A549 (cell line): ENCODE measurements around the gene P4HB. TPM values are rescaled to one million over a fixed set of nuclear protein-coding genes. Genes with fewer than 3 reads are reported as not detected.

Experiments
- ATAC-seq, 2 experiments: fragments of 200-7000 bp in 1 of 2; fragments of >200 bp in 1 of 2; cut with Nextera tagmentation in 1 of 2; cut with Tn5 transposase in 1 of 2; 3 replicates each; pipeline versions ENCODE4 v1.8.0 to v1.9.1; 2018 to 2020; ENCODE audit warnings: mild to moderate bottlenecking in 1 of 2, moderate library complexity in 1 of 2
- CTCF ChIA-PET: fragments of 300-600 bp; sonication (Branson Sonifier 250); formaldehyde crosslinking; extraction: SDS; loops from one replicate; lab custom pipeline; 2021; ENCODE audit warnings: antibody characterized with exemption, inconsistent platforms; lab: Yijun Ruan, JAX
- POLR2A ChIA-PET: fragments of 350-600 bp; formaldehyde crosslinking; extraction: SDS; loops from one replicate; lab custom pipeline; 2021; ENCODE audit warnings: antibody characterized with exemption, inconsistent platforms; lab: Yijun Ruan, JAX
- DNase-seq, 2 experiments: peaks; one replicate each; pipeline versions ENCODE4 v3.0.0 to v3.0.0-alpha.2; 2011 to 2016; ENCODE audit warnings: low read depth in 1 of 2, low spot score in 1 of 2
- FAIRE-seq: peaks from 2 replicates; lab custom pipeline; 2011; peaks lifted over from hg19 to GRCh38; lab: Jason Lieb, UNC
- H3K27ac ChIP-seq, 2 experiments: fragments of >200 bp; sonication (Bioruptor Twin); formaldehyde crosslinking; 3 replicates each; pipeline ENCODE4 v1.5.1; 2016 to 2017
- H3K4me1 ChIP-seq: fragments of >200 bp; sonication (Bioruptor Twin); formaldehyde crosslinking; 3 replicates; pipeline ENCODE4 v1.6.1; 2016
- H3K4me2 ChIP-seq: fragments of >200 bp; sonication (Bioruptor Twin); formaldehyde crosslinking; 3 replicates; pipeline ENCODE4 v1.6.1; 2016
- H3K4me3 ChIP-seq: fragments of >200 bp; sonication (Bioruptor Twin); formaldehyde crosslinking; 3 replicates; pipeline ENCODE4 v1.5.1; 2016
- H3K9me3 ChIP-seq: fragments of >200 bp; sonication (Bioruptor Twin); formaldehyde crosslinking; 3 replicates; pipeline ENCODE4 v1.6.1; 2016
- EHMT2 ChIP-seq: fragments of 200-600 bp; sonication (generic); IDR thresholded peaks from 2 replicates; pipeline ENCODE4 v1.6.1; 2016; ENCODE audit warnings: antibody characterized with exemption, low read depth, mild to moderate bottlenecking, moderate library complexity
- FOSL2 ChIP-seq, 2 experiments: fragments of 450-650 bp in 1 of 2; fragments of >200 bp in 1 of 2; sonication (Bioruptor Twin) in 1 of 2; formaldehyde crosslinking; IDR thresholded peaks; 2 replicates each; pipeline versions ENCODE4 v1.5.0 to v1.6.1; 2016 to 2020; ENCODE audit warnings: mild to moderate bottlenecking in 1 of 2, moderate library complexity in 1 of 2
- FOXS1 ChIP-seq: fragments of 250-450 bp; sonication (Bioruptor Pico); IDR thresholded peaks from 2 replicates; pipeline ENCODE4 v1.5.0; 2020; ENCODE audit warnings: mild to moderate bottlenecking, moderate library complexity
- JUNB ChIP-seq: fragments of >200 bp; sonication (Bioruptor Twin); formaldehyde crosslinking; IDR thresholded peaks from 2 replicates; pipeline ENCODE4 v1.6.1; 2016
- NPAS2 ChIP-seq: fragments of 250-450 bp; sonication (Bioruptor Pico); IDR thresholded peaks from 2 replicates; pipeline ENCODE4 v1.8.0; 2022; ENCODE audit warnings: mild to moderate bottlenecking, moderate library complexity, borderline replicate concordance
- NR3C1 ChIP-seq: fragments of >200 bp; sonication (Bioruptor Twin); formaldehyde crosslinking; IDR thresholded peaks from 3 replicates; pipeline ENCODE4 v1.6.1; 2017
- RAD21 ChIP-seq, 2 experiments: fragments of >200 bp in 1 of 2; sonication (Bioruptor Twin) in 1 of 2; formaldehyde crosslinking in 1 of 2; IDR thresholded peaks in 1 of 2; conservative IDR thresholded peaks in 1 of 2; 2 replicates in 1 of 2; 3 replicates in 1 of 2; pipeline ENCODE4 v1.6.1; 2012 to 2018; ENCODE audit warnings: inconsistent platforms in 1 of 2
- ZC3H11A ChIP-seq: fragments of 450-650 bp; IDR thresholded peaks from 2 replicates; pipeline ENCODE4 v1.6.1; 2014; ENCODE audit warnings: antibody characterized with exemption, mild to moderate bottlenecking
- WGBS: methylation state at CpG from one replicate; pipeline ENCODE4 v1.1.6; 2017; ENCODE audit errors: missing lambda C conversion rate; 5-methylcytosine and 5-hydroxymethylcytosine counted together
- polyA plus RNA-seq, 4 experiments: library from polyadenylated mRNA; depleted of rRNA in 3 of 4; stranded (reverse); fragments of >200 nt; fragmentation: RNase III in 1 of 4; extraction: RNeasy Plus Mini Kit Qiagen cat#74134 plus additional on column Dnase treatment in 1 of 4; gene quantifications; 2 replicates in 3 of 4; 3 replicates in 1 of 4; pipeline ENCODE4 v1.2.3, GENCODE V29; 2011 to 2017
- TF ChIP-seq, protein P1 (sequence below): fragments of 450-650 bp; IDR thresholded peaks from 2 replicates; pipeline ENCODE4 v1.6.1; 2014; ENCODE audit warnings: antibody characterized with exemption
- TF ChIP-seq, protein P2 (sequence below): fragments of 200-600 bp; sonication (generic); IDR thresholded peaks from 2 replicates; pipeline ENCODE4 v1.6.1; 2016; ENCODE audit warnings: antibody characterized with exemption, mild to moderate bottlenecking, moderate library complexity

The P4HB gene
- polyA plus RNA-seq, 2 of the 4 experiments (the other 2 are of a cell fraction) = 102 to 622 TPM

- FAIRE-seq (no peak), ATAC-seq (no peak), DNase-seq (no peak)
- H3K9me3 ChIP-seq = no peaks in the 10 kb centered on the region
- ChIA-PET POLR2A (no interaction called here), CTCF (interaction anchor here (0.7 to 2.6 kb wide), 6 partner anchors 11 to 155 kb away, joined by 3 to 15 read pairs (median 4); partner anchors contain the start of gene MRPL12)
- 88% methylated on average over 27 of the region's 30 CpGs for WGBS
- H3K4me3 ChIP-seq = peak overlapping the region; percentile 88; the same call in 2 of the 3 replicates
- no peak for TF ChIP-seq NR3C1
- TF ChIP-seq EHMT2 = no peak
- TF ChIP-seq JUNB = no peak
- TF ChIP-seq, protein P1, sequence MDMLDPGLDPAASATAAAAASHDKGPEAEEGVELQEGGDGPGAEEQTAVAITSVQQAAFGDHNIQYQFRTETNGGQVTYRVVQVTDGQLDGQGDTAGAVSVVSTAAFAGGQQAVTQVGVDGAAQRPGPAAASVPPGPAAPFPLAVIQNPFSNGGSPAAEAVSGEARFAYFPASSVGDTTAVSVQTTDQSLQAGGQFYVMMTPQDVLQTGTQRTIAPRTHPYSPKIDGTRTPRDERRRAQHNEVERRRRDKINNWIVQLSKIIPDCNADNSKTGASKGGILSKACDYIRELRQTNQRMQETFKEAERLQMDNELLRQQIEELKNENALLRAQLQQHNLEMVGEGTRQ = no peak
- H3K27ac ChIP-seq = peak overlapping the region in 1 of 2 experiments; percentile 94; a peak in 3 of 6 replicates
- peak overlapping the region; percentile 87 for H3K4me2 ChIP-seq
- H3K4me1 ChIP-seq = peaks cover 27% of the 10 kb centered on the region
Measured at GRCh38 chr17:81858170-81858966, 2.0 kb downstream of the P4HB start.

DNA sequence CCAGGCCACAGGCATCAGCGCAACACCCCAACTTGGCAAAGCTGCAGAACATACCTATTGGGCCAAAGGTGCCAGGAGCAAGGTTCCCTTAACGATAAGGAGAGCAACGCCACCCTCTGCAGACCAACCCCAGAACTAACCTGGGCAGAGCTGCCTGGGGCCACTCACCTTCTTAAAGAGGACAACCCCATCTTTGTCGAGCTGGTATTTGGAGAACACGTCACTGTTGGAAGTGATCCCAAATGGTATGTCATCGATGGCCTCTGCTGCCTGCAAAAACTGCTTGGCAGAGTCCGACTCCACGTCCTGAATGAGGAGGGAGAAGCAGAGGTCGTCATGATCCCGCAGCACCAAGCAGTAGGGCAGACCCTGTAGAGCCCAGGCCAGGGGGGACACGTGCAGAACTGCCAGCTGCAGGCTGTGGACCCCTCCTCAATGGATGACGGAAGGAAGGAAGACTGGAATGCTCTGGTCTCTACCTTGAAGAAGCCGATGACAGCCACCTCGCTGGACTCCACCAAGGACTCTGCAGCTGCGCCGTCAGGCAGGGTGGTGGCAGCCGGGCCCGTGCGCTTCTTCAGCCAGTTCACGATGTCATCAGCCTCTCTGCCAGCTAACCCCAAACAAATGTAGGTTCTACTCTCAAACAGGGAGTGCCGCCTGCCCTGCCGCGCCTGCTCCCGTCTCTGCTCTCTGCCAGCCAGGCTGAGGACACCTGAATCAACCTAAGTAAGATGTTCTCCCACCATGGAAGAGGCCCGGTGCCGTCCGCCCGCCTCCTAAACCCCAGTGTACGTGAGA, 5.2 kb downstream of the P4HB start:
- FAIRE-seq (no peak), ATAC-seq (peak; percentile 32 to 50; a peak in 4 of 6 replicates), DNase-seq (no peak)
- no peak overlapping the region for H3K4me3 ChIP-seq
- CTCF ChIA-PET = interaction anchor here (0.6 to 12.1 kb wide), 12 partner anchors 8 to 170 kb away, joined by 3 to 96 read pairs (median 4); no protein-coding TSS in a partner anchor
- WGBS = 89% methylated on average over 29 of the region's 29 CpGs
- H3K9me3 ChIP-seq = no peaks in the 10 kb centered on the region
- H3K27ac ChIP-seq = no peak overlapping the region
- H3K4me2 ChIP-seq = no peak overlapping the region
- POLR2A ChIA-PET = interaction anchor here (0.5 to 1.4 kb wide), 7 partner anchors 10 to 556 kb away, joined by 3 to 7 read pairs (median 3); partner anchors contain the start of genes MCRIP1 and SLC25A10
- TF ChIP-seq FOSL2 (IDR thresholded peaks at IDR 0.05) = no peak
- no peak for TF ChIP-seq FOSL2 (CRISPR knock-in tag; IDR thresholded peaks at IDR 0.05)
- TF ChIP-seq RAD21 (conservative IDR thresholded peaks at IDR 0.05 in 1 of 2, IDR thresholded peaks at IDR 0.05 in 1 of 2) = peak in 1 of 2 experiments; percentile 47; a peak in 3 of 5 replicates
- peaks cover 12% of the 10 kb centered on the region; the same call in 2 of the 3 replicates for H3K4me1 ChIP-seq

- Histone ChIP-seq H3K27ac (no peak overlapping the region), H3K9me3 (no peaks in the 10 kb centered on the region), H3K4me2 (no peak overlapping the region), H3K4me3 (no peak overlapping the region), H3K4me1 (no peaks in the 10 kb centered on the region)
- CTCF ChIA-PET = interaction anchor here (0.7 to 12.1 kb wide), 7 partner anchors 8 to 178 kb away, joined by 3 to 96 read pairs (median 3); no protein-coding TSS in a partner anchor
- TF ChIP-seq FOXS1 (no peak), FOSL2 (IDR thresholded peaks at IDR 0.05) (no peak), FOSL2 (CRISPR knock-in tag; IDR thresholded peaks at IDR 0.05) (no peak), ZC3H11A (no peak), NPAS2 (no peak), NR3C1 (no peak)
- TF ChIP-seq, protein P2, sequence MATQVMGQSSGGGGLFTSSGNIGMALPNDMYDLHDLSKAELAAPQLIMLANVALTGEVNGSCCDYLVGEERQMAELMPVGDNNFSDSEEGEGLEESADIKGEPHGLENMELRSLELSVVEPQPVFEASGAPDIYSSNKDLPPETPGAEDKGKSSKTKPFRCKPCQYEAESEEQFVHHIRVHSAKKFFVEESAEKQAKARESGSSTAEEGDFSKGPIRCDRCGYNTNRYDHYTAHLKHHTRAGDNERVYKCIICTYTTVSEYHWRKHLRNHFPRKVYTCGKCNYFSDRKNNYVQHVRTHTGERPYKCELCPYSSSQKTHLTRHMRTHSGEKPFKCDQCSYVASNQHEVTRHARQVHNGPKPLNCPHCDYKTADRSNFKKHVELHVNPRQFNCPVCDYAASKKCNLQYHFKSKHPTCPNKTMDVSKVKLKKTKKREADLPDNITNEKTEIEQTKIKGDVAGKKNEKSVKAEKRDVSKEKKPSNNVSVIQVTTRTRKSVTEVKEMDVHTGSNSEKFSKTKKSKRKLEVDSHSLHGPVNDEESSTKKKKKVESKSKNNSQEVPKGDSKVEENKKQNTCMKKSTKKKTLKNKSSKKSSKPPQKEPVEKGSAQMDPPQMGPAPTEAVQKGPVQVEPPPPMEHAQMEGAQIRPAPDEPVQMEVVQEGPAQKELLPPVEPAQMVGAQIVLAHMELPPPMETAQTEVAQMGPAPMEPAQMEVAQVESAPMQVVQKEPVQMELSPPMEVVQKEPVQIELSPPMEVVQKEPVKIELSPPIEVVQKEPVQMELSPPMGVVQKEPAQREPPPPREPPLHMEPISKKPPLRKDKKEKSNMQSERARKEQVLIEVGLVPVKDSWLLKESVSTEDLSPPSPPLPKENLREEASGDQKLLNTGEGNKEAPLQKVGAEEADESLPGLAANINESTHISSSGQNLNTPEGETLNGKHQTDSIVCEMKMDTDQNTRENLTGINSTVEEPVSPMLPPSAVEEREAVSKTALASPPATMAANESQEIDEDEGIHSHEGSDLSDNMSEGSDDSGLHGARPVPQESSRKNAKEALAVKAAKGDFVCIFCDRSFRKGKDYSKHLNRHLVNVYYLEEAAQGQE = no peak
- POLR2A ChIA-PET = interaction anchor here (1.0 to 1.5 kb wide), 2 partner anchors 9 to 19 kb away, joined by 4 to 7 read pairs; partner anchors contain the start of genes MCRIP1 and P4HB
- 0 out of 6 replicates have a peak, but pooled peaks of 1 of the 2 experiments have one; percentile 28 for ATAC-seq
- no peak for FAIRE-seq
- DNase-seq = no peak
- 90% methylated on average over 12 of the region's 12 CpGs for WGBS
Measured at GRCh38 chr17:81852237-81852636, 8.1 kb downstream of the P4HB start.
